Endothelial cell of umbilical vein (primary cell): ENCODE data around the gene ATR. TPM values are rescaled to one million over a fixed set of nuclear protein-coding genes. Genes with fewer than 3 reads are reported as not detected.

Experiments
- BruUV-seq: library from RNA; stranded (reverse); fragments of 400-500 nt; replicated peaks from 2 replicates; lab custom pipeline; 2021; lab: Mats Ljungman, UMichigan
- CTCF ChIA-PET: fragments of 300-600, 350-600 bp; sonication (Branson Sonifier 250); formaldehyde crosslinking; loops from one replicate; lab custom pipeline; 2021; ENCODE audit warnings: antibody characterized with exemption, inconsistent platforms; lab: Charles Lee
- POLR2A ChIA-PET: fragments of 300-600, 350-600 bp; sonication (Branson Sonifier 250); formaldehyde crosslinking; loops from one replicate; lab custom pipeline; 2021; ENCODE audit warnings: antibody characterized with exemption, inconsistent platforms; lab: Charles Lee
- DNase-seq: peaks from one replicate; pipeline ENCODE4 v3.0.0-alpha.2; 2011; ENCODE audit warnings: low read depth, low spot score
- FAIRE-seq: peaks from 2 replicates; lab custom pipeline; 2011; peaks lifted over from hg19 to GRCh38; lab: Jason Lieb, UNC
- H2AFZ ChIP-seq: 2 replicates; pipeline ENCODE4 v1.6.0; 2012; ENCODE audit warnings: low read depth, low read length, control low read depth, inconsistent platforms
- H3K27ac ChIP-seq: 2 replicates; pipeline ENCODE4 v1.5.1; 2011; ENCODE audit warnings: low read depth, mild to moderate bottlenecking, control low read depth, low read length, moderate library complexity; ENCODE audit not compliant: insufficient read depth
- H3K27me3 ChIP-seq, 2 experiments: 2 replicates each; pipeline versions ENCODE4 v1.6.0 to v1.6.1; 2011; ENCODE audit warnings: low read length in 2 of 2, mixed read lengths in 1 of 2; ENCODE audit not compliant: control insufficient read depth in 2 of 2, insufficient read depth in 2 of 2
- H3K36me3 ChIP-seq, 2 experiments: 2 replicates in 1 of 2; 3 replicates in 1 of 2; pipeline ENCODE4 v1.5.1; 2011; ENCODE audit warnings: low read length in 2 of 2, mild to moderate bottlenecking in 1 of 2, moderate library complexity in 1 of 2; ENCODE audit not compliant: control insufficient read depth in 2 of 2, insufficient read depth in 2 of 2; ENCODE audit errors: extremely low read depth in 1 of 2
- H3K4me1 ChIP-seq: 3 replicates; pipeline ENCODE4 v1.5.1; 2011; ENCODE audit warnings: mild to moderate bottlenecking, low read length; ENCODE audit not compliant: control insufficient read depth, insufficient read depth; ENCODE audit errors: extremely low read depth
- H3K4me2 ChIP-seq: 2 replicates; pipeline ENCODE4 v1.6.1; 2011; ENCODE audit warnings: low read length, control low read depth, mixed read lengths; ENCODE audit not compliant: insufficient read depth
- H3K4me3 ChIP-seq, 3 experiments: fragments of 200-600 bp in 1 of 3; sonication (generic), shearing (Covaris generic) in 1 of 3; replicated peaks in 1 of 3; 2 replicates each; pipeline ENCODE4 v1.5.1; 2011 to 2016; ENCODE audit warnings: control low read depth in 3 of 3, low read length in 3 of 3, mild to moderate bottlenecking in 2 of 3, inconsistent platforms in 1 of 3, low read depth in 1 of 3, moderate library complexity in 1 of 3; ENCODE audit not compliant: insufficient read depth in 1 of 3
- H3K79me2 ChIP-seq: 2 replicates; pipeline ENCODE4 v1.6.0; 2012; ENCODE audit warnings: low read length, inconsistent platforms; ENCODE audit not compliant: control insufficient read depth, insufficient read depth
- H3K9ac ChIP-seq: replicated peaks from 2 replicates; pipeline ENCODE3; 2011; ENCODE audit warnings: low read length, control low read depth; ENCODE audit not compliant: insufficient read depth; ENCODE audit errors: extremely low read depth
- H3K9me1 ChIP-seq: replicated peaks from 3 replicates; pipeline ENCODE4 v1.6.0; 2011; ENCODE audit warnings: mild to moderate bottlenecking, low read length; ENCODE audit not compliant: control insufficient read depth, insufficient read depth; ENCODE audit errors: extremely low read depth
- H3K9me3 ChIP-seq: replicated peaks from 2 replicates; pipeline ENCODE4 v1.5.1; 2012; ENCODE audit warnings: low read length, inconsistent platforms; ENCODE audit not compliant: control insufficient read depth, insufficient read depth
- H4K20me1 ChIP-seq: replicated peaks from 2 replicates; pipeline ENCODE3; 2011; ENCODE audit warnings: mild to moderate bottlenecking, low read length; ENCODE audit not compliant: control insufficient read depth, insufficient read depth; ENCODE audit errors: extremely low read depth
- EZH2 ChIP-seq: IDR thresholded peaks from 2 replicates; pipeline ENCODE4 v1.6.1; 2012; ENCODE audit warnings: borderline replicate concordance, low read depth, mild to moderate bottlenecking, moderate library complexity, low read length, inconsistent platforms; ENCODE audit not compliant: severe bottlenecking
- FOS ChIP-seq: IDR thresholded peaks from 2 replicates; pipeline ENCODE4 v1.6.1; 2011; ENCODE audit warnings: mild to moderate bottlenecking, low read length, moderate library complexity, borderline replicate concordance; ENCODE audit not compliant: insufficient read depth
- GATA2 ChIP-seq: IDR thresholded peaks from 2 replicates; pipeline ENCODE4 v1.7.0; 2011; ENCODE audit warnings: low read depth, mild to moderate bottlenecking, moderate library complexity, mixed read lengths, low read length; ENCODE audit not compliant: insufficient read length, insufficient read depth
- JUN ChIP-seq: IDR thresholded peaks from 2 replicates; pipeline ENCODE4 v1.6.1; 2011; ENCODE audit warnings: borderline replicate concordance, low read depth; ENCODE audit not compliant: insufficient read length, insufficient read depth
- MYC ChIP-seq: IDR thresholded peaks from one replicate; pipeline ENCODE4 v1.6.1; 2011; ENCODE audit warnings: mild to moderate bottlenecking, low read depth, low read length
- POLR2A ChIP-seq: IDR thresholded peaks from 2 replicates; pipeline ENCODE4 v1.6.1; 2012; ENCODE audit warnings: low read depth, mild to moderate bottlenecking, control low read depth, low read length
- POLR2AphosphoS5 ChIP-seq: IDR thresholded peaks from 2 replicates; pipeline ENCODE4 v1.6.1; 2012; ENCODE audit warnings: low read depth, mild to moderate bottlenecking, control low read depth, low read length, moderate library complexity; ENCODE audit not compliant: insufficient read depth
- dilution Hi-C: fragments of 300-500 bp; cut with MboI; formaldehyde crosslinking; loops from one replicate; pipeline ENCODE4 v1.15.0; 2019; ENCODE audit warnings: low sequenced_read_pairs; ENCODE audit not compliant: extremely low pct_ligation_motif_present
- intact Hi-C: fragments of 100-400 bp; cut with micrococcal nuclease; formaldehyde crosslinking; loops from one replicate; pipeline ENCODE4 v1.10.0; 2022
- polyA plus RNA-seq, 4 experiments: library from polyadenylated mRNA; depleted of rRNA in 3 of 4; stranded (reverse) in 3 of 4; unstranded in 1 of 4; fragments of >200 nt; gene quantifications; 2 replicates each; pipeline versions ENCODE4 v1.2.1 to v1.2.3, GENCODE V29; 2011 to 2012; ENCODE audit warnings: missing spikeins in 1 of 4
- total RNA-seq: library from RNA; stranded (reverse); gene quantifications from 2 replicates; pipeline ENCODE4 v1.2.3, GENCODE V29; 2021
- TF ChIP-seq, protein P1 (sequence below), 2 donors: IDR thresholded peaks; 1 replicate in 1 of 2; 2 replicates in 1 of 2; pipeline ENCODE4 v1.5.1; 2011; ENCODE audit warnings: low read length in 2 of 2, mild to moderate bottlenecking in 2 of 2, moderate library complexity in 2 of 2, control low read depth in 1 of 2, inconsistent platforms in 1 of 2, low read depth in 1 of 2; ENCODE audit not compliant: insufficient read depth in 1 of 2; ENCODE audit errors: extremely low read depth in 1 of 2
- TF ChIP-seq, protein P2 (sequence below): IDR thresholded peaks from 2 replicates; pipeline ENCODE4 v1.6.1; 2011; ENCODE audit not compliant: insufficient read depth, insufficient read length

The ATR gene
- total and polyA plus RNA-seq, 2 donors (not counting 3 experiments of a cell fraction or from before 2014, with no cell fraction given), result 6.3 to 23.6 TPM

DNA sequence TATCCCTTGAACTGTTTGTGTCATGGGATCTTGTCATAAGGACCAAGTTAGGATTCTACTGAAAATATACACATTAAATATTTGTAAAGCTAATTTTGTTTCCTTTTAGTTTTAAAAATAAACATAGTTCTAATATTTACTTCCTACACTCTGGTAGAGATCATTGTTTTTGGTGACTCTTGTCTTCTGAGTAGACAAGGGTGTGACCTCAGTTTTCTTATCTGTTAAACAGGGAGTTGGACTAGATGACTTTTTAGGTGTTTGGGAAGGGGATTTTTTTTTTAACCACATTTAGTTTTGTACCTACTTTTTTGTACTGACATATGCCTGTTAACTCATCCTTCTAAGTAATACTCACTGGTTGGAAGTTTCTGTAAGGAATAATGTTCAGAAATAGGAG is 48.4 kb upstream of the ATR start:
- no peaks in the 10 kb centered on the region for H3K27me3 ChIP-seq
- no peak overlapping the region for H3K9ac ChIP-seq
- H2AFZ ChIP-seq, result no peak overlapping the region
- H3K79me2 ChIP-seq, result no peaks in the 10 kb centered on the region
- DNase-seq, result no peak
- ChIA-PET POLR2A (no interaction called here), CTCF (interaction anchor here (1.1 kb wide), 1 partner anchor 8 kb away, joined by 3 read pairs; no protein-coding TSS in a partner anchor)
- H3K27ac ChIP-seq, result no peak overlapping the region
- H3K36me3 ChIP-seq, result no peaks in the 10 kb centered on the region
- H3K4me3 ChIP-seq, result no peak overlapping the region
- no peaks in the 10 kb centered on the region for H3K4me1 ChIP-seq
- H3K9me3 ChIP-seq, result no peaks in the 10 kb centered on the region
- no TSS peak for BruUV-seq
- dilution Hi-C loops (no loop called here), intact Hi-C loops (no loop called here)
- no peak for FAIRE-seq
- TF ChIP-seq, protein P1, sequence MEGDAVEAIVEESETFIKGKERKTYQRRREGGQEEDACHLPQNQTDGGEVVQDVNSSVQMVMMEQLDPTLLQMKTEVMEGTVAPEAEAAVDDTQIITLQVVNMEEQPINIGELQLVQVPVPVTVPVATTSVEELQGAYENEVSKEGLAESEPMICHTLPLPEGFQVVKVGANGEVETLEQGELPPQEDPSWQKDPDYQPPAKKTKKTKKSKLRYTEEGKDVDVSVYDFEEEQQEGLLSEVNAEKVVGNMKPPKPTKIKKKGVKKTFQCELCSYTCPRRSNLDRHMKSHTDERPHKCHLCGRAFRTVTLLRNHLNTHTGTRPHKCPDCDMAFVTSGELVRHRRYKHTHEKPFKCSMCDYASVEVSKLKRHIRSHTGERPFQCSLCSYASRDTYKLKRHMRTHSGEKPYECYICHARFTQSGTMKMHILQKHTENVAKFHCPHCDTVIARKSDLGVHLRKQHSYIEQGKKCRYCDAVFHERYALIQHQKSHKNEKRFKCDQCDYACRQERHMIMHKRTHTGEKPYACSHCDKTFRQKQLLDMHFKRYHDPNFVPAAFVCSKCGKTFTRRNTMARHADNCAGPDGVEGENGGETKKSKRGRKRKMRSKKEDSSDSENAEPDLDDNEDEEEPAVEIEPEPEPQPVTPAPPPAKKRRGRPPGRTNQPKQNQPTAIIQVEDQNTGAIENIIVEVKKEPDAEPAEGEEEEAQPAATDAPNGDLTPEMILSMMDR (IDR thresholded peaks at IDR 0.05; ENCODE audit: extremely low read depth in 1 of 2, insufficient read depth in 1 of 2, low read depth in 1 of 2, low read length in 2 of 2), result no peak
- TF ChIP-seq GATA2 (no peak), JUN (no peak), POLR2AphosphoS5 (no peak), EZH2 (no peak), FOS (no peak), MYC (no peak), POLR2A (no peak)
- TF ChIP-seq, protein P2, sequence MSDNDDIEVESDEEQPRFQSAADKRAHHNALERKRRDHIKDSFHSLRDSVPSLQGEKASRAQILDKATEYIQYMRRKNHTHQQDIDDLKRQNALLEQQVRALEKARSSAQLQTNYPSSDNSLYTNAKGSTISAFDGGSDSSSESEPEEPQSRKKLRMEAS, result no peak
- H3K9me1 ChIP-seq, result no peaks in the 10 kb centered on the region
- no peak overlapping the region for H3K4me2 ChIP-seq
- no peaks in the 10 kb centered on the region for H4K20me1 ChIP-seq
